Ovary (tissue), 3 donors: ENCODE data around the gene HPSE2.

Experiments
- POLR2A ChIP-seq: fragments of 450-650 bp; IDR thresholded peaks from one replicate; pipeline ENCODE4 v1.6.1; 2017; ENCODE audit warnings: antibody characterized with exemption, mild to moderate bottlenecking, moderate library complexity
- TF ChIP-seq, protein P1 (sequence below), 3 donors: fragments of 450-650 bp in 2 of 3; fragments of 200-600 bp in 1 of 3; IDR thresholded peaks; one replicate each; pipeline versions ENCODE4 v1.5.1 to v1.8.0; 2016 to 2022; ENCODE audit warnings: antibody characterized with exemption in 3 of 3, mild to moderate bottlenecking in 1 of 3
- donor health status: DM: no; HTN: no; CAD: no.

DNA sequence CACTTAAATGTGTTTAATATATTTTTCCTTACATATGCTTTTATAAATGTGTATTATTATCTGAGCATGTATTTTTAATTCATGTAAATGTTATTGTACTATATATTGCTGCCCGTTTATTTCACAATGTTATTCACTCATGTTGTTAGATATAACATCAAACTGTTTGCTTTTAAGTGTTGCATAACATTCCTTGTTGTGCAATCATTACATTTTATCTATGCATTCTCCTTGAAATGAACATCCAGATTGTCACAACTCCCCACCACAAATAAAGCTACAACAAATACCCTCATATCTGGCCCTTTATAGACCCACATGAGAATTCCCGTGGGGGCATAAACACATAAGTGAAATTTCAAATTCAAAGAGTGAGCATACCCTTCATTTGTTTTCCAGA, 264.2 kb downstream of the HPSE2 start:
- TF ChIP-seq POLR2A, result no peak
- TF ChIP-seq, protein P1, sequence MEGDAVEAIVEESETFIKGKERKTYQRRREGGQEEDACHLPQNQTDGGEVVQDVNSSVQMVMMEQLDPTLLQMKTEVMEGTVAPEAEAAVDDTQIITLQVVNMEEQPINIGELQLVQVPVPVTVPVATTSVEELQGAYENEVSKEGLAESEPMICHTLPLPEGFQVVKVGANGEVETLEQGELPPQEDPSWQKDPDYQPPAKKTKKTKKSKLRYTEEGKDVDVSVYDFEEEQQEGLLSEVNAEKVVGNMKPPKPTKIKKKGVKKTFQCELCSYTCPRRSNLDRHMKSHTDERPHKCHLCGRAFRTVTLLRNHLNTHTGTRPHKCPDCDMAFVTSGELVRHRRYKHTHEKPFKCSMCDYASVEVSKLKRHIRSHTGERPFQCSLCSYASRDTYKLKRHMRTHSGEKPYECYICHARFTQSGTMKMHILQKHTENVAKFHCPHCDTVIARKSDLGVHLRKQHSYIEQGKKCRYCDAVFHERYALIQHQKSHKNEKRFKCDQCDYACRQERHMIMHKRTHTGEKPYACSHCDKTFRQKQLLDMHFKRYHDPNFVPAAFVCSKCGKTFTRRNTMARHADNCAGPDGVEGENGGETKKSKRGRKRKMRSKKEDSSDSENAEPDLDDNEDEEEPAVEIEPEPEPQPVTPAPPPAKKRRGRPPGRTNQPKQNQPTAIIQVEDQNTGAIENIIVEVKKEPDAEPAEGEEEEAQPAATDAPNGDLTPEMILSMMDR (IDR thresholded peaks at IDR 0.05), result no peak
